ENCODE measurements around the gene TMEFF2.

TMEFF2 gene

DNA sequence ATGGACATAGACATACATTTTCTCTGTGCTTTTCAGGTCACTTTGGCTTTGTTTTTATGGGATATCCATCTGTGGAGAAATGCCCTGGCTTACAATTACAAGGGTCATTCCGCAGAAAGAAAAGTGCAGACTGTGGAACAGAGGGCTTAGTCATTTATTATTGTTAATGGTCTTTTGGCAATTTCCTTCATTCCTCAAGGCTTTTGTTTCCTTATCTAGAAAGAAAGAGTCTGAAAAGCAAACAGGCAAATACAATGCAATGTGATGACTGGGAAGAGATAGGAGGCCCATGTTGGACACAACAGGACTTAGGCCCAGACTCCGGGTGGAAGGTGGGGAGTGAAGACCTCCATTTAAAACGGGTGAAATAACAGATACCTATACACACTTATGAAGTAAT is 218.3 kb downstream of the TMEFF2 start:
- DNase-seq (ENCODE audit: low read depth in 2 of 2, low spot score in 1 of 2), result no peak

DNA sequence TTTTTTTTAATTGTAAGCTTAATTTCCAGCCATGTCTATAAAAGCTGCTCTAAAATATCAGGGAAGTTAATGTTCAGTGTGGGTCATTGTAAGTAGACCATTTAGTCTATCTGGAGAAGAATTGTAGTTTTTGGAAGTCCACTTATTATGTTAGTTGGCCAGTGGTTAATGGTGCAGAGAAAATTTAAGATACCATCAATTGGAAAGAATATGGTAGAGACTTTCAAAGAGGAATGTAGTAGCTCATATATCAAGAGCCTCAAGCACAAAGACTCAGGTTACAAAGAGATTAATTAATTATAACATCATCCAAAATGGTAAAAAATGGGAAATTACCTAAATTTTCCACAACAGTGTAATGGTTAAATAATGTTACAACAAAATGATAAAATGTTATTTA is 220.1 kb downstream of the TMEFF2 start:
- DNase-seq (ENCODE audit: low read depth in 2 of 2, low spot score in 1 of 2), result no peak

DNA sequence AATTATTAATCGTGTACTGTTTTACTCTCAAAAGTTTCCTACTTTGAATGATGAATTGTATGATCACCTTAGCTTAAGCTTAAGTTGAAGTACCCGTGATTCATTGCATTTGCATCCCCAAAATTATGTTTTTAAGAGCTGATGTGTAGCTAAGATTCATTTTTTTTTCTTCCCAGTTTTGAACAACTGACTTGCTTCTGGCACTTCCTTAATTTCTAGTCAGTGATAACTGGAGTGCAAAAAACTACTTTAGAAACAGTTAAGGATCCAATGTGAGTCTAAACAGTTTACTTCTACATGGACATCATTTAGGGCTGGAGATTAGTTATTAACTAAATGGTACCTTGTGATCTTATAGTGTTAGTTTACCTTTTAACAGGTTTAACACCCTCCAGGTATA is 223.9 kb downstream of the TMEFF2 start:
- DNase-seq (ENCODE audit: low read depth in 2 of 2, low spot score in 1 of 2), result no peak

DNA sequence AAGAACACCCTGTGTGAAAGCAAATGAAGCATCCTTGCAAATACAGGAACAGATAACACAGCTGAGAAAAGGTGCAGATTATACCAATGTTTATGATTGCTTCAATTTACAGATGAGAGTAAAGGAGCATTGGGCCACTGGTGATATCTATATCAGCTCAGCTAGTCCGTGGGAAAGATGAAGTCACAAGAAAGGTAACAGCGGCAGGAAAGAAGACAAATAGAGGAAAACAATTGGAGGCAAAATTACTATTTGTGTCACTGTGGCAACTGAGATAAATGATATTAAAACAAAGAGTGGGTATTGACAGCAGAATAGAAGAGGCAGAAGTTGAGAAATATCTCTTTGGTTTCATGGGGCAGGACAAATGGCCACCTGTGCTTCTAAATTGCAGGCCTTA is 226.6 kb downstream of the TMEFF2 start:
- no peak for DNase-seq (ENCODE audit: low read depth in 2 of 2, low spot score in 1 of 2)

DNA sequence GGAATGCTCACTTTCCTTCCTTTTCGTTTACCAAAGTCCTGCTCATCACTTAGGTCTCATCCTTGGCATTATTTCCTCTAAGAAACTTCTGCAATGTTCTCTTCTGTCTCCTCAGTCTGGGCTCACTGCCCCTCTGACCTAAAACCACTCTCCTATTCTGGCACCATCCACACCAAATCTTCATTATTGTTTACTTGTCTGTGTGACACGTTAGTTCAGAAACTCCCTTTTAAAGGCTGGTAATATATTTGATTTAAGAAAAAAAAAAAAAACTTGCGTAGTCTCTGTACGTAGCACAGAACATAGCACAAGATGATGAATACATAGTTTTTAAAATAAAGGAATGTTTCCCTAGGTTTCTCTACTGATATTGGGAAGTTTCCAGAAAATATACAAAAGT is 229.0 kb downstream of the TMEFF2 start:
- DNase-seq (ENCODE audit: low read depth in 2 of 2, low spot score in 1 of 2), result no peak

DNA sequence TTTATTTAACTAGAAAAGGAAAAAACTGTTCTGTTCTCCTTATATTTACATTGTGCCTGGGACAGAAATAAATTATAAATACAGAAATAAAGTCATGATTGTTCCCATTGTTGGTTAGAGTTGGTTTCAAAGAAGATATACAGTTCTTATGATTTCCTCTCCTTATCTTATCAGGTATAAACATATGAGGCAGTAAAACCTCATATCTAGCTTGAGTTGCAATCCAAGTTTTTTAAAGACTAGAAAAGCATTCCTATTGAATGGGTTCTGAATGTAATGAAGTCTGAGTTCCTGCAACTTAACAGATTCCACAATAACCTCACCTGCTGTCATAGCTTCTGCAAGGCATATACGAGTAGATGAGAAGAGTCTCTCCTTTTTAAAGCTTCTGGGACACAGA is 233.2 kb downstream of the TMEFF2 start:
- no peak for DNase-seq (ENCODE audit: low read depth in 2 of 2, low spot score in 1 of 2)

DNA sequence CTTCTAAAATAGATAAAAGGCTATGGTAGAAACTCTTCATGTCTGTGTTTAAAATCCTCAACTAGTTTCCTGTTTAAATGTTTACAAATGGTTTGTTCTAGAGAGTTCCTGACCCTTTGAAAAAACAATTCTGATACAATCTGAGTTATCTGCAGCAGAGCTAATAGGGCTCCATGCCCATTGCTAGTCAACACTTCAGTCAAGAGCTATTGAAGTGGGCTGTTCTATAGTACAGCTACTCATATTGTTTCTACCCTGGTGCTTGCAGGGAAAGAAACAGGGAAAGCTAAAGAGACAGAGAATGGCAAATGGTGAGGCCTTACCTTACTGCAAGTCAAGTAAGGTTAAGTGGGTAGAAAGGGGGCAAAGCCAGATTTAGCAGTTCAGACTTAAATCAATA is 235.5 kb downstream of the TMEFF2 start:
- DNase-seq (ENCODE audit: low read depth in 2 of 2, low spot score in 1 of 2), result no peak

DNA sequence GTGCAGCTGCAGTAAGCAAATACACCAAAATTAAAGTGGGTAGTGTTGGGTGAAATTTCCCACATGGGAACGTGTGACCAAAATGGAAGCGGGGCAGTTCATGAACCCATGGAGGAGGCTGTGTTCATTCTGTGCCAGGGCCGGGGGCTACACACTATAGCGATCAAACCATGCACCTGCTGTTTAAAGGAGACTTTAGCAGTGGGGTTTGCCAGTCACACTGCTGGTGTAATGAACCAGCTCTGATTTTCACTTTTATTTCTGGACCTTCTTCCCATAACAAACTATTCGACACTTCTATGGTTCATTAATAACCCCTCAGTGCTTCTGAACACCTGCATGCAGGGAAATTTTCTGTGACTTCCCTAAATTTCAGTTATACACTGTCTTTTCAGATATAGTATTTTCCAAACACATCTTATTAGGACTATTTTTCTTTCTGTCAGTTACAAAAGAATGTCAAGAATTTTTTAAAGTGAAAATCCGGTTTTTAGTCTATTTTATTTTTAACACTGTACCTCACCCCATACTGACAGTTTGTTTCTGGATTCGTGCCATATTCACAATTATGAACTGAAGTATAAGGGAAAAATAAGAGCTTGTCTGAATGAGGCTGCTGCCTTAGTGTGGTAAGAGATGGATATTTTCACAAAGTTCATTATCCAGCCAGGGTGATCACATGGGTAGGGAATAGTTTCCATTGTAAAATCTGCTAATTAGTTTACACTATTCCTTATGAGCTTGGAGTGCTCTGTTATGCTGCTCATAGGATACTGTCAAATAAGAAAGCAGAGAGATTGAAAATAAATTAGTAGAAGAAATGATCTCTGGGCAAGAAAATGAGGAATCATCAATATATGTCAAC is 236.5 kb downstream of the TMEFF2 start:
- no peak for DNase-seq (ENCODE audit: low read depth in 2 of 2, low spot score in 1 of 2)

DNA sequence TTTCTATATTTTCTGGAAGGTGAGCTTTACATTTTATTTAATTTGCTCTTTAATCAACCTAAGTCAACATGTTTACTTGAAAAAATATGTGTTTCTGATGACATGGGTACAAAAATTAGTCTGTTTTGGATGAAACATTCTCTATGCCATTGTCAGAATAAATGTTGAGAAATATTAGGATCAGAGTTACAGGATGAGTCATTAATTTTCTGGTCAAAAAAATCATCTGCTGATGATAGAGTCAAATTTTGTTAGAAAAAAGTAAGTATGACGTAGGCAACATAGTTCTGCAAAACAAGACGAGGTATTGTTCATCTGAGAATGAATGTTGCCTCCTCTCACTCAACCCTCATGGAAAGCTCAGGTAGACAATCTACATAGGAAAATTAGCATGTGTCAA is 240.3 kb downstream of the TMEFF2 start:
- no peak for DNase-seq (ENCODE audit: low read depth in 2 of 2, low spot score in 1 of 2)

DNA sequence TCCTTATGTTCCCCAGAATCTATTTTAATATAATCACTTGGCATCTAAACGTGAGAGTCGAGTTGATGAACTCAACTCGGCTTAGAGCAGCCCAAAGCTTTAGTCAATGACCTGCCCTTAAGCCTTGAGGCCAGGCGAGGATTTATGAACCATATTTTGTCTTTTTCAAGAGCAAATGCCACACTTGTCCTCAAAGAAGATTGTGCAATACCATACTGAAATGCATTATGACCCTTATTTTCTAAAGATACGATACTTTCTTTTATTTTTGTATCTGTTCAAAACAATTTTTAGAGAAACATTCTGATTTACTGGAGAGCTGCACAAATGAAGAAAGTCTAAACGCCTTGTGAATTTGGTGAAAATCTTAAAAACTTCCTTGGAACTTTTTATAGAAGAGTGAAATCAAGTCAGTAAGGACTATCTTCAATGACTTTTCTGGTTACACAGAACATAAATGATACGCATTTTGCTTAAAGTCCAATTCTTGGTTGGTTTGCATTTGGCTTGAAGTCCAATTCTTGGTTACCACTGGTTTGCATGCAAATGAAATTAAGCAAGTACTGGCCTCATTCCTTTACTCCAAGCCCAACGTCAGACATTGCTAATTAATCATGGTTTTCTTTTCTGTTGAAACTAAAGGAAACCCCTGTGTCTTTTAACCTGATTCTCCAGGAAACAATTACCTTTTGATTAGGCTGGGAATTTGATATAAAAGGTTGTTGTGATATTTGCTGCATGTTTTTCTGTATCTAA is 242.0 kb downstream of the TMEFF2 start:
- DNase-seq (ENCODE audit: low read depth in 2 of 2, low spot score in 1 of 2), result no peak

DNA sequence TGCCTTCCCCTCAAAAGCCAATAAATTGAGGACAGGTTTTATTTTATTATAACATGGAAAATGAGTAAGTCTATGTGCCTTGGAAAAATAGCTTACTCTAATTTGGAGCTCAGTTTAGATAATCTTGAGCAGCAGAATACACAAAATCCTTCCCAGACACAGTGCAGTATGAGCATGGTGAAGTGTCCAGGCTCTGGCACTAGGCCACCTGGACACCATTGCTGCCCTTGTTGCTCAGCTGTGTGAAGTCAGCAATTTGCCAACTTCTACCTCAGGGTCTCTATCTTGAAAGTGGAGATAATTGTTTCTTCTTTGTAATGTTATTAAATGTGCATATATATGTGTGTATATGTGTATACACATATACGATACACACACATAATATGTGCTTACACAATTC is 242.9 kb downstream of the TMEFF2 start:
- DNase-seq (ENCODE audit: low read depth in 2 of 2, low spot score in 1 of 2), result no peak

DNA sequence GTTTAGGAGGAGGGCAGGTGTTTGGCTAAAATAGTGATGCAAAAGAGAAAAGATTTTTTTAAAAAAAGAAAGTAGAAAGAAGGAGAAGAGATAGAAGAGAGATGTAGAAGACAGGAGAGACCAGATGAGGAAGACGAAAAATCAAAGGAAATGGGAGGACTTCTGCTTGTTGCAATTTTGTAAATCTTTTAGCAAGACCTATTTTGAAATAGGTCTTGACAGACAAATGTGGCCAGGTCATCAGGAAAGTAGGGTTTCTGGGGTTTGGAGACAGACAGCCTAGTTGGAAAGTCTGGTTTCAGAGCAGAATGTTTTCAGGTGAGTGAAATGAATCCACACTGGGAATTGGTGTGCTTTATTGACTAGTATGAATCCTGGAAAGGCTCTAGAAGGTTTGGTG is 243.4 kb downstream of the TMEFF2 start:
- no peak for DNase-seq (ENCODE audit: low read depth in 2 of 2, low spot score in 1 of 2)

DNA sequence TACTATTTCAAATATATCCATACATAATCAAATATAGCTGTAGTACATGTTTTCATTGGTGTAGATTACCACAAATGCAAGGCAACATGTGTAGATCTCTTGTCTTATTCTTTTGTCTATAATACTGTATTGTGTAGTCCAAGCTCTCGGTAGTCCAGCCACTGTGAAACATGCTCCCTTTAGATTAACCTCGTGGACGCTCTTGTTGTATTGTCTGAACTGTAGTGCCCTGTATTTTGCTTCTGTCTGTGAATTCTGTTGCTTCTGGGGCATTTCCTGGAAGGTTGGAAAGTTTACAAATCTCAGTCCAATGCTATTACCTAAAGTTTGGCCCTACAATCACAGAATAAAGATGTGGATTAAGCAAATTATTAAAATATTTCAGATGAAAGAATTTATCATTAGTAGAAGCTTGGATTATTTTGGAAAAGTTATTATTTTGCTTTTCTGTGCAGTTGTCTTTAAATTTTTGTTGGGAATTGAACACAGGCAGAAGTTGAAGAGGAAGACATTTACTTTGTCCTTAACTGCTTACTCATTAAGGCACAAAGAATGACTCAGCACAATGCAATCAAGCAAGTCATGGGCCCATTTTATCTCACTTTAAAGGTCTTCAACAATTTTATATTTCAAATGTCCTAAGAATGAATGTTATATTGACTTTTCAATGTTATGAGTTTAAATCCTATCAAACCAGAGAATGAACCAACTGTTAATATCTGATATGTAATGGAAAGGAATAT is 244.4 kb downstream of the TMEFF2 start:
- DNase-seq (ENCODE audit: low read depth in 2 of 2, low spot score in 1 of 2), result no peak

DNA sequence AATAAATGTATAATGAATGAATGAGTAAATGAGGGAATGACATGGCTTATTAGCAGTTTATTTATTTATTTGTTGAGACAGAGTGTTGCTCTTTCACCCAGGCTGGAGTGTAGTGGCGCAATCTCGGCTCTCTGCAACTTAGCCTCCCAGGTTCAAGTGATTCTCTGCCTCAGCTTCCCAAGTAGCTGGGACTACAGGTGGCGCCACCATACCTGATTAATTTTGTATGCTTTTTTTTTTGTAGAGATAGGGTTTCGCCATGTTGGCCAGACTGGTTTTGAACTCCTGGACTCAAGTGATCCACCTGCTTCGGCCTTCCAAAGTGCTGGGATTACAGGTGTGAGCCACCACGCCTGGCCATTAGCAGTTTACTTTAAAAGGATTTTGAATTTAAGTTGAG is 247.5 kb downstream of the TMEFF2 start:
- no peak for DNase-seq (ENCODE audit: low read depth in 2 of 2, low spot score in 1 of 2)

DNA sequence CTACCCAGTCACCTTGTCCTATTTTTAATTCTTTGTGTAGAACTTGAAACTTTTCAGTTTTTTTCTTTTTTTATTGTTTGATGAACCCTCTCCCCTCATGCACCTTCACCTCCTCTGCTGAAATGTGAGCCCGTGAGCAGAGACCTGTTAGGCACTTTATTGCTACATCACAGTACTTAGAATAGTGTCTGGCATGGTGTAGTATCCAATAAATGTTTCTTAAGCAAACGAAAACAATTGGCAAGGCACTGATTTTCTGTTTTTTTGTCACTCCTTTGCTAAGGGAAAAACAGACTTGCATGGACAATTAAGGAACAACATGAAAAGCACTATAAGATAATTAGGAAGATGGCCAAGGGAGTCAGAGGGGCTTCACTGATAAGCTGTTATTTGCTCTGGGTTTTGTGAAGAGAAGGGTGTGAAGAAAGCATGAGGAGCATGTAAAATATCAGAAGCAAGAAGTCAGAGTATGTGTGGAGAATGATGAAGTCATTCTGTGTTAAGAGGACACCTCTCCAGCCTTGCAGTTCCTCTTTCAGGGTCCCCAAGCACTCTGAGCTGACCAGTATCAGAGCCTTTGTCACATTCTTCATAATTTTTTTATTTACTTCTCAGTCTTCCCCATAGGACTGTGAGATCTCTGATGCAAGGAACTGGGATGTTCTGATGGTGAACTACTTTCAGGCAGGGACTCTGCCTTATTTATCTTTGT is 248.1 kb downstream of the TMEFF2 start:
- no peak for DNase-seq (ENCODE audit: low read depth in 2 of 2, low spot score in 1 of 2)

DNA sequence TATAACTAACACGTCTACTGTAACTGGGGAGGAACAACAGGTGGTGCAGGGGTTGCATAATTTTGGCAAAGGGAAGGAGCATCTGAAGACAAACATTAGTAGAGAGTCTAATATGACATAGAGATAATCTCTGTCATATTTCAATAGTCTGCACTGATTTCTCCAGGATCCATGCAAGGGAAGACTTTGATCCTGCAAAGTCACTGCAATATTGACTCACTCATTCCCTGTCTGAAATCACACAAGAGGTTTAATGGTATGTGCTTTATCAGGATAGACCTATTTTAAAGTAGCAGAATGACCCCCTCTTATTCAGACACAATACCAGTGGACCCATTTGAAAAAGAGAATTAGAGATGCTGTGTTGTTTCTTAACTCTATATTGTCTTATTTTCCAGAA is 249.1 kb downstream of the TMEFF2 start:
- DNase-seq (ENCODE audit: low read depth in 2 of 2, low spot score in 1 of 2), result no peak

DNA sequence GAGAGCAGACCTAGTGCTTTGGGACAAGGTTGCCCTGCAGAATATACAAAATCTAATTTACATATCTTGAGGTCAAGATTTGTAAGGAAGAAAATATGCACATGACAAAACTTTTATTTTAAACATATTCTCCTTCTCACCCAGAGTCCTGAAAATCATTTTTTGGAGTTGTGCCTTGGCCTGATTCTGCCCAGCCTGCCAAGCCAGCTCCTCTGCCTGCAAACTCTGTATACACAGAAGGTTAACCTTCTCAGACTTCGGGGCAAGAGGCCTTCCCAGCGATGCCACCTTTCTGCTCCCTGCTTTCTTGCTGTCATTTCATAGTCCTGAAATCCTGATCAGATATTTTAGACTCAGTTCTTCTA is 252.0 kb downstream of the TMEFF2 start:
- no peak for DNase-seq (ENCODE audit: low read depth in 2 of 2, low spot score in 1 of 2)

DNA sequence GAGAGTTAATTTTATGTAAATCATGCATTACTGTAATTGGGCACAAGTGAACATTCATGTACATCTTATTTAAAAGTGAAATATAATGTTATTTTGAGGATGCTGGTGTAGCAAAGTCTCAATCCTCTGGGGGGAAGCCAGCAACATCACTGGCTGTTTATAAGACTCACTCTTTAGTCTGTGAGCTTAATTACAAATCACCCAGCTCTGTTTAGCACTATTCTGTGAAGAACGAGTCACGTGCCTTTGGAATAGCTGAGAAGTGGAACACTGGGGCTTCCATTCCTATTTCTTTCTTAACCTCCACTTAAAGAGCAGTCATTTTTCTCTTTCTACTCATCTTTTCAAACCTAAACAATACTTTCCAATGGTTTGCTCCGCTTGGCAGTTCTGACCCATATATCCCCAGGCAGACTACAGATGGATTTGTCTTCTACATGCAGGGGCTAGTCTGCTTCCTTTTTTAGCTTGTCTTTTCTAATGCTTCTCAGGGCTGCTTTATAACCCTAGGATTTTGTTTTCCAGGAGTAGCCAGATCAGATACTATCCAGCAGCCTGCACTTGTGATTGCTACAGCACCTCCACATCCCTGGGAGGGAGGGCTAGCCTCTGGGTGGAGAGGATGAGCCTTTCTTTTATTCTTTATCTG is 252.5 kb downstream of the TMEFF2 start:
- no peak for DNase-seq (ENCODE audit: low read depth in 2 of 2, low spot score in 1 of 2)

DNA sequence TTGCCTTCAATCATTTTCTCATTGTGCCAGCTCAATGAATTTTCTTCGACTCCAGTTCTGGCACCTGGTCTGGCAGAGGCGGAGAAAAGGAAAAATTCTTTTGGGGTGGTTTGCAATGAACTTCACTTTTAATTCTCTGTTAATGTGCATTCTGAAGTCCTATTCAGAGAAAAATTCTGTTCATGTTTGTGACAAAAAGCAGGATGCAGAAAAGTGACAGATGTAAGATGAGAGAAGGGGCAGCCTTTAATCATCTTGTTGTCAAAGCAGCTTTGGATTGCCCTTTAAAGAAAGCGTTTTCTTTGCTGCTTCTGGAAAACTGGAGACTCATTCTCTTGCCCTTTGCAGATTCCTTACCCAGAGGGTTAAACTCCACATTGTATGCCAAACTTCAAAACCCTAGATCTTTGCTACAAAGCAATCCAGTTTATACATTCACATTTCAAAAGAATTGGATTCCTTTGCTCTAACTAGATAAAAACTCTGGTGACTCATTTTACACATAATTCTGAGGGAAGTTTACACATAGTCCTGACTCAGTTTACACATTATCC is 253.3 kb downstream of the TMEFF2 start:
- DNase-seq (ENCODE audit: low read depth in 2 of 2, low spot score in 1 of 2), result no peak

DNA sequence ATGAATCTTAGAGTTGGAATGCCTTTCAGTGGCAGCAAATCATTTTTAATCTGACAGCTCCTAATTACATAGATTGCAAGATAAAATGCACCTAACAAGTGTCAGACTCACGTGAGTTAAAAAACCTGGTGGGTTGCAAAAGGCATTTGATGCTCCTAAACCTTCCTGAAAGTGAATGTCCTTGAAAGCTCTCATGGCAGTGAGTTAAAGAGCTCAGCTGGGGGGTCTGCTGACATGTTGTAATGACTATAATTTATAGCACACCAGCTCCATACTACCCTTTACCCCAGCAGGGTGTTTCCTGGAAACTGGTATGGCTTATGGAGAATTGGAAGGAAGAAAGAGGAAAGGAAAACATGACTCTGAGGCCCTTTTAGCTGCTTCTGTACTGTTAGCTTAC is 256.0 kb downstream of the TMEFF2 start:
- no peak for DNase-seq (ENCODE audit: low read depth in 2 of 2, low spot score in 1 of 2)

Measured in stimulated activated CD8-positive, alpha-beta memory T cell treated with anti-CD3 and anti-CD28 coated beads, Interleukin-4, amount 100 ng/mL, for 4 hours (primary cell).